ENCODE measurements around the gene SPI1. TPM values are rescaled to one million over a fixed set of nuclear protein-coding genes. Genes with fewer than 3 reads are reported as not detected.

The SPI1 gene
- total RNA-seq, 1 donor from 2014 or later, result 15.5 TPM

DNA sequence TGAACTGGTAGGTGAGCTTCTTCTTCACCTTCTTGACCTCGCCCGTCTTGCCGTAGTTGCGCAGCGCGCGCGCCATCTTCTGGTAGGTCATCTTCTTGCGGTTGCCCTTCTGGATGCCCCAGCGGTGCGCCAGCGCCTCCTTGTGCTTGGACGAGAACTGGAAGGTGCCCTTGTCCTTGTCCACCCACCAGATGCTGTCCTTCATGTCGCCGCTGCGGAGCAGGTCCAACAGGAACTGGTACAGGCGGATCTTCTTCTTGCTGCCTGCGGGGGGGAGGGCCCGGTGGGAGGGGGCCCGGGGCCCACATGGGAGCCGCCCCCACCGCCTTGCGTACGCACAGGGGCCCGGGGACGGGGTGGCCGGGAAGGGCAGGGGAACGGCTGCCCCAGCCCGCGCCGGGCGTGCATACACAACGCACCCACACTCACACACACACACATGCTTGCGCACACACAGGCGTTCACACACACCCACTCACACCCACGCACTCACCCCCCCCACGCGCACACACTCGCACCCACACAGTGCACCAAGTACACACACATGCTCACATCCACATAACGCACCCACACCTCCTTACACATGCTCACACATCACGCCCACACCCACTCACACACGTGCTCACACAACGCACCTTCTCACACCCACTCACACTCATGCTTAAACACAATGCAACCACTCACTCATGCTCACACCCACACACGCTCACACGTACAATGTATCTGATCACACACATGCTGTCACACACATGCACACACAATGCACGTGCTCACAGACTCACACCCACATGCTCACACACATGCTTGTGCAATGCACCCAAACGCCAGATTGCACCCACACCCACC, 22.8 kb downstream of the SPI1 start:
- Histone ChIP-seq H3K4me3 (peak overlapping the region; percentile 48 to 50), H3K4me1 (peaks cover 13% of the 10 kb centered on the region), H3K36me3 (no peaks in the 10 kb centered on the region), H3K9me3 (no peaks in the 10 kb centered on the region), H3K27ac (peak overlapping the region; percentile 64), H3K27me3 (no peaks in the 10 kb centered on the region)
- TF ChIP-seq, protein P1, sequence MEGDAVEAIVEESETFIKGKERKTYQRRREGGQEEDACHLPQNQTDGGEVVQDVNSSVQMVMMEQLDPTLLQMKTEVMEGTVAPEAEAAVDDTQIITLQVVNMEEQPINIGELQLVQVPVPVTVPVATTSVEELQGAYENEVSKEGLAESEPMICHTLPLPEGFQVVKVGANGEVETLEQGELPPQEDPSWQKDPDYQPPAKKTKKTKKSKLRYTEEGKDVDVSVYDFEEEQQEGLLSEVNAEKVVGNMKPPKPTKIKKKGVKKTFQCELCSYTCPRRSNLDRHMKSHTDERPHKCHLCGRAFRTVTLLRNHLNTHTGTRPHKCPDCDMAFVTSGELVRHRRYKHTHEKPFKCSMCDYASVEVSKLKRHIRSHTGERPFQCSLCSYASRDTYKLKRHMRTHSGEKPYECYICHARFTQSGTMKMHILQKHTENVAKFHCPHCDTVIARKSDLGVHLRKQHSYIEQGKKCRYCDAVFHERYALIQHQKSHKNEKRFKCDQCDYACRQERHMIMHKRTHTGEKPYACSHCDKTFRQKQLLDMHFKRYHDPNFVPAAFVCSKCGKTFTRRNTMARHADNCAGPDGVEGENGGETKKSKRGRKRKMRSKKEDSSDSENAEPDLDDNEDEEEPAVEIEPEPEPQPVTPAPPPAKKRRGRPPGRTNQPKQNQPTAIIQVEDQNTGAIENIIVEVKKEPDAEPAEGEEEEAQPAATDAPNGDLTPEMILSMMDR (IDR thresholded peaks at IDR 0.05), result peak; percentile 80 to 91 (median 86)
- peak; percentile 40 to 67 for TF ChIP-seq POLR2AphosphoS5 (IDR thresholded peaks at IDR 0.05; ENCODE audit: insufficient read depth in 1 of 2, low read depth in 1 of 2)
- TF ChIP-seq POLR2A (IDR thresholded peaks at IDR 0.05), result no peak
- intact Hi-C loops (cut with DNase I), result loop anchor here (10.0 kb wide), 2 partner anchors 71 to 461 kb away; no protein-coding TSS in a partner anchor
- no peak for DNase-seq (ENCODE audit: extremely low spot score in 2 of 2)

DNA sequence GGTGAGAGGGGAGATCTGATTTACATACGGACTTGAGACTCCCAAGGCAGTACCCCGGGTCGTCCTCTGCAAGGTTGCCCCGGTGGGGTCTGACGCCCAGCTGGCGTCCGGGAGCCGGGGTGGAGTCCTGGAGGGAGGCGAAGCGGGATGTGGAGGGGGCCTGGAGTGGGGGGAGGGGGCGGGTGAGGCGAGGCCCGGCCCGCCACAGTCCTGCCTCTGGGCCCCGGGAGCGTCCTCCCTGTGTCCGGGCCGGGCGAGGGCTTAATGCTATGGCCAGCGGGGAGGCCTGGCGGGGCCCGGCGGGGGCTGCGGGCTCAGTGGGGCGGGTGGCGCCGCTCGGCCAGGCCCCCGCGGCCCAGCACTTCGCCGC, 23.4 kb downstream of the SPI1 start:
- H3K9me3 ChIP-seq, result no peaks in the 10 kb centered on the region
- peaks cover 13% of the 10 kb centered on the region for H3K4me1 ChIP-seq
- H3K4me3 ChIP-seq, result peak overlapping the region; percentile 48 to 50
- no peaks in the 10 kb centered on the region for H3K36me3 ChIP-seq
- H3K27me3 ChIP-seq, result no peaks in the 10 kb centered on the region
- DNase-seq (ENCODE audit: extremely low spot score in 2 of 2), result no peak
- TF ChIP-seq POLR2A (IDR thresholded peaks at IDR 0.05) (no peak), POLR2AphosphoS5 (IDR thresholded peaks at IDR 0.05; ENCODE audit: insufficient read depth in 1 of 2, low read depth in 1 of 2) (no peak)
- TF ChIP-seq, protein P1 (IDR thresholded peaks at IDR 0.05), result no peak
- peak overlapping the region; percentile 64 for H3K27ac ChIP-seq
- intact Hi-C loops (cut with DNase I), result loop anchor here (5.0 to 10.0 kb wide), 3 partner anchors 70 to 460 kb away; partner anchors contain the start of gene ARFGAP2

DNA sequence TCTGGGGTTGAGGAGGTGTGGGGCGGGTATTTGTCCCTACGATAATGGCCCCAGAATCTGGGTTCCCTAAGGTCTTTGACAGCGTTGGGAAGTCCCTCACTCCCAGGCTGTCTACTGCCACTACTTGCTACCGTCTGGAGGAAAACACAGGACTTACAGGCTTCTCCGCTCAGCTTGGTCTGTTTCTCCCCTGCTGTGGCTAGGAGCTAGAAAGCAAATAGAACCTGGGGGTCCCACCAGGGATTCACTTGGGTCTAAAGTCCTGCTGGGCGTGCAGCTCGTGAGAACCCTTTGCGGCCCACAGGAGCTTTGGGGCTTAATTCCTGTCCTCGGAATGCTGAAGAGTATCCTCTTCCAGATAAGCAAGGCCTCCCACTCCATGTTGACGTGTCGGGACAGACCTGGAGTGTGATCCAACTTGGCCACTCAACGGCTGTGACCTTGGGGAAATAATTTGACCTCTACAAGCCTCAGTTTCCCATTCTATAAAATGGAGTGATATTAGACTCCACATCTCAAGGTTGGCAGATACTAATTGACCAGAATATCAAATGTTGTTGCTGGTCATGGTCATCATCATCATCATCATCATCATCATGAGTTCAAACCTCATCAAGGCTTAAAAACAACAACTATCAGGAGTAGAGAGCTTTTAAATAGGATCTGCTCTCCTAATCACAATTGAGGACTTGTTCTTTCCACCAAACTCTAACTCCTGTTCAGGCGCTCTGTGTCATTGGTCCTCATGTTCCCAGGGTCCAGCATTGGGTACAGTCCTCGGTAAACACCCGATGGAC, 24.2 kb downstream of the SPI1 start:
- intact Hi-C loops (cut with DNase I), result loop anchor here (5.0 to 10.0 kb wide), 3 partner anchors 69 to 459 kb away; partner anchors contain the start of gene ARFGAP2
- no peaks in the 10 kb centered on the region for H3K9me3 ChIP-seq
- H3K36me3 ChIP-seq, result no peaks in the 10 kb centered on the region
- DNase-seq (ENCODE audit: extremely low spot score in 2 of 2), result no peak
- no peak for TF ChIP-seq POLR2AphosphoS5 (IDR thresholded peaks at IDR 0.05; ENCODE audit: insufficient read depth in 1 of 2, low read depth in 1 of 2)
- TF ChIP-seq, protein P1 (IDR thresholded peaks at IDR 0.05), result no peak
- no peak overlapping the region for H3K4me3 ChIP-seq
- H3K27me3 ChIP-seq, result no peaks in the 10 kb centered on the region
- peaks cover 13% of the 10 kb centered on the region for H3K4me1 ChIP-seq
- no peak overlapping the region for H3K27ac ChIP-seq

DNA sequence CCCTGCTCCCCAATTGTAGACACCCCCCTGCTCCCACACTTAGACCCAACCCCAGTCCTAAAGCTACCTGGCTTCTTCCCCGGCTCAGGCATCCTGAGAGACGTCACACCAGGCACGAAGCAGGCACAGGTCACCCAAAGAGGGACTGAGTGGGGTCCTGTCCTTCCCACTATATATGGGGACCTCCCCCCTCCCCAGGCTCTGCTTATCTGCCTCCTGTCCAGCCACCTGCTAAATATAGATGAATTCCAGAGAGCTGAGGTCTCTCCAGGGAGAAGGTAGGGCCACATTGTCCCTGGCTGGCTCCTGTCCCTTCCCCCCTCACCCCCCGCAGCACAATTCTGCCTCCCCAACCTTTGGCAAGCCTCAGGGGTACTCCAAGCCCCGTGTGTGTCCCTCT, 25.8 kb downstream of the SPI1 start, which contains the start of gene MYBPC3:
Gene MYBPC3, minus strand, starts transcription at position 147 of the 400 bp plus-strand sequence. Its CDS starts 55 bp downstream, at position 92.
- Histone ChIP-seq H3K27ac (no peak within 1 kb of the TSS), H3K36me3 (no peaks in the 10 kb centered on the region), H3K9me3 (no peaks in the 10 kb centered on the region), H3K27me3 (no peaks in the 10 kb centered on the region), H3K4me1 (peaks cover 13% of the 10 kb centered on the region), H3K4me3 (no peak within 1 kb of the TSS)
- DNase-seq (ENCODE audit: extremely low spot score in 2 of 2), result no peak
- intact Hi-C loops (cut with DNase I), result loop anchor here (5.0 to 10.0 kb wide), 3 partner anchors 68 to 458 kb away; partner anchors contain the start of gene ARFGAP2
- TF ChIP-seq POLR2AphosphoS5 (IDR thresholded peaks at IDR 0.05; ENCODE audit: insufficient read depth in 1 of 2, low read depth in 1 of 2) (no peak), POLR2A (IDR thresholded peaks at IDR 0.05) (no peak)
- TF ChIP-seq, protein P1 (IDR thresholded peaks at IDR 0.05), result no peak

Data from vagina (tissue), 2 donors.